ENCODE measurements around the gene PRKD1. TPM values are rescaled to one million over a fixed set of nuclear protein-coding genes. Genes with fewer than 3 reads are reported as not detected.

The PRKD1 gene
- total RNA-seq, 3 donors from 2014 or later: 0.93 to 10.2 (median 3.1) TPM

- no peak for TF ChIP-seq CTCF (IDR thresholded peaks at IDR 0.05)
- no peak for DNase-seq
These were observed 275.1 kb downstream of the PRKD1 start for GRCh38 chr14:29652571-29652970.

GRCh38 chr14:29650554-29651269 lies 276.9 kb downstream of the PRKD1 start:
- no peak overlapping the region for H3K4me3 ChIP-seq
- H3K36me3 ChIP-seq (ENCODE audit: low read depth): no peaks in the 10 kb centered on the region
- ATAC-seq: no peak
- no peaks in the 10 kb centered on the region for H3K4me1 ChIP-seq (ENCODE audit: low read depth)
- intact Hi-C loops (cut with DNase I, micrococcal nuclease): no loop called here
- DNase-seq: no peak
- TF ChIP-seq CTCF (IDR thresholded peaks at IDR 0.05): no peak
- peaks cover 33% of the 10 kb centered on the region for H3K9me3 ChIP-seq

More at GRCh38 chr14:29652571-29652970, 275.1 kb downstream of the PRKD1 start:
- H3K9me3 ChIP-seq: peaks cover 22% of the 10 kb centered on the region
- no peaks in the 10 kb centered on the region for H3K4me1 ChIP-seq (ENCODE audit: low read depth)
- no peak overlapping the region for H3K4me3 ChIP-seq
- H3K36me3 ChIP-seq (ENCODE audit: low read depth): no peaks in the 10 kb centered on the region
- intact Hi-C loops (cut with DNase I, micrococcal nuclease): no loop called here
- ATAC-seq: no peak

- DNase-seq (no peak), ATAC-seq (no peak)
- TF ChIP-seq CTCF (IDR thresholded peaks at IDR 0.05): no peak
- Histone ChIP-seq H3K4me1 (ENCODE audit: low read depth) (no peaks in the 10 kb centered on the region), H3K4me3 (no peak overlapping the region), H3K36me3 (ENCODE audit: low read depth) (no peaks in the 10 kb centered on the region), H3K9me3 (peaks cover 33% of the 10 kb centered on the region)
- intact Hi-C loops (cut with DNase I, micrococcal nuclease): no loop called here
These were observed 278.5 kb downstream of the PRKD1 start for GRCh38 chr14:29649170-29649569.

- Histone ChIP-seq H3K4me1 (ENCODE audit: low read depth) (no peaks in the 10 kb centered on the region), H3K36me3 (ENCODE audit: low read depth) (no peaks in the 10 kb centered on the region), H3K9me3 (peaks cover 33% of the 10 kb centered on the region), H3K4me3 (no peak overlapping the region)
- TF ChIP-seq CTCF (IDR thresholded peaks at IDR 0.05): no peak
- no peak for DNase-seq
- no peak for ATAC-seq
- intact Hi-C loops (cut with DNase I, micrococcal nuclease): no loop called here
These were observed 279.6 kb downstream of the PRKD1 start for GRCh38 chr14:29648045-29648444.

GRCh38 chr14:29645117-29645516 lies 282.5 kb downstream of the PRKD1 start:
- intact Hi-C loops (cut with DNase I, micrococcal nuclease): no loop called here
- TF ChIP-seq CTCF (IDR thresholded peaks at IDR 0.05): no peak
- Histone ChIP-seq H3K4me3 (no peak overlapping the region), H3K9me3 (peaks cover 33% of the 10 kb centered on the region), H3K36me3 (ENCODE audit: low read depth) (no peaks in the 10 kb centered on the region), H3K4me1 (ENCODE audit: low read depth) (no peaks in the 10 kb centered on the region)
- ATAC-seq (no peak), DNase-seq (no peak)
